HG02840 (cell line): ENCODE measurements around the gene ANP32E.
"Not testable (repeated sequence)": the region's sequence is repeated elsewhere in the genome, so short reads cannot be mapped to it uniquely, and the experiment has no call there.

Source experiments
- ATAC-seq: cut with Tn5 transposase; IDR thresholded peaks from one replicate; pipeline ENCODE4 v1.9.1; 2021; ENCODE audit warnings: mild to moderate bottlenecking, moderate library complexity, moderate number of reproducible peaks; ENCODE audit not compliant: unreplicated experiment, low FRiP score

Gene ANP32E

GRCh38 chr1:150215855-150216254 is 20.1 kb downstream of the ANP32E start:
- ATAC-seq: not testable (repeated sequence)

GRCh38 chr1:150214099-150214756 is 21.7 kb downstream of the ANP32E start:
- not testable (repeated sequence) for ATAC-seq

DNA sequence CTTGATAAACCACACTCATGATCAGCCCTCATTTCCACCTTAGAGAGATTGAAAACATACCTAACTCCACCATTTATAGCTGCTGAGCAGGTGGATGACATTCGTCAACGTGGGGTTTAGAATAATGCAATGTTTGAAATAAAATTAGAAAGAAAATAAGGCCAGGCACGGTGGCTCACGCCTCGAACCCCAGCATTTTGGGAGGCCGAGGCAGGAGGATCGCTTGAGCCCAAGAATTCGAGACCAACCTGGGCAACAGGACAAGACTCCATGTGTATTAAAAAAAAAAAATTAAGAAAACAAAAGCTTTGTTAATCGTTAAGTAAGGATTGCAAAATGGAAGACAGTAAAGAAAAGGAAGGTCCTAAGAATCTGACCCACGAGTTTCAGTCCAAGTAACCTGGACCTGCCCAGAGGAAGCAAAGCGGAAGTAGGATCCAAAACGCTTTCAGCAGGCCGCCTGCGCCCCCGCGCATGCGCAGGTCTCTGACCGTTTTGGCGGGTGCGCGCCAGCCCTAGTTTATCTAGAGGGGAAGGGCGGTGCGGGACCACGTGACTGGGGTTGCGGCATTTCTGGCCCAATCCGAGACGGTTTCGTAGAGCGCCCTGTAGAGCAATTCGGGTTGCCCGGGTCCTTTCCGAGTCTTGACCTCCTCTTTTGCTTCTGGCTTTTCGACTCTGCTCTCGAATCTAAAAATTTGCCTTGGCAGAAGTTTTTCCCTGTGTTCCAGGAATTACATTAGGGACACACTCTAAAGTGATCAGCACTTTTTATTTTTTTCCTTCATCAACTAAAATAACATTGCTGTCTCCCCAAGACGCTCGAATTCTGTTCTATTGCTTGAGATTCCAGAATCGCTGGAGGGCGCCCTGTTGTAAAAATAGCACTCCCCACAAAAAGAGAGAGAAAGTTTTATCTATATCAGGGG is 22.5 kb downstream of the ANP32E start:
- peak; percentile 87 for ATAC-seq

DNA sequence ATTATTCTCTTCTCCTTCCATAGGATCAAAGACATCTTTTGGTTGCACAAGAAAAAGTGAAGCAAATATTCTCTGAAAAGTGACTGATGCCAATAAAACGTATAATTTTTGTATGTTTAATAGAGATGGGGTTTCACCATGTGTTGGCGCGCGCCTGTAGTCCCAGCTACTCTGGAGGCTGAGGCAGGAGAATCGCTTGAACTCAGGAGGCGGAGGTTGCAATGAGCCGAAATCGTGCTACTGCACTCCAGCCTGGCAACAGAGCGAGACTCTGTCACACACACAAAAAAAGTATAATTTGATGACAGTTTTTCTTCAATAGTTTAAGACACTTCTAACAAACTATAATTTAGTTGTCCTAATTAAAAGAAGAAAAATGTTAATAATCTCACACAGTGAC is 23.8 kb downstream of the ANP32E start:
- ATAC-seq: no peak

- no peak for ATAC-seq
These were observed 25.2 kb downstream of the ANP32E start for GRCh38 chr1:150210706-150211105.

DNA sequence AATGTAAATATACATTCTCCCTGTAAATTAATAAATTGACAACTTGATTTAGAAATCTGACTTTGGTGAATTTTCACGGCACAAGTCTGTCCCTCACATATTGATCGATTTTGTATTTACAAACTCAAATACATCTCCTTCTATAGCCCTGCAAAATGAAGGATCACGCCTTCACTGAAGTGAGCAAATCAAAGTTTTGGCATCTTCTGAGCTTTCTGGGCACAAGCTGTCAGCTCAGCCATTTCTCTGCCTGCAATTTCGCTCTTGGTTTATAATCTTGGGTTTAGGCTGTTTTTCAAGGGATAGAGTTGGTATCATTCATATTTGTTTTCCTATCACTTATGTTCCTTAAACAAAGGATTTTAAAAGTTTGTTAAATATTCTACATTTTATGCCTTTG is 25.8 kb downstream of the ANP32E start:
- ATAC-seq: no peak

DNA sequence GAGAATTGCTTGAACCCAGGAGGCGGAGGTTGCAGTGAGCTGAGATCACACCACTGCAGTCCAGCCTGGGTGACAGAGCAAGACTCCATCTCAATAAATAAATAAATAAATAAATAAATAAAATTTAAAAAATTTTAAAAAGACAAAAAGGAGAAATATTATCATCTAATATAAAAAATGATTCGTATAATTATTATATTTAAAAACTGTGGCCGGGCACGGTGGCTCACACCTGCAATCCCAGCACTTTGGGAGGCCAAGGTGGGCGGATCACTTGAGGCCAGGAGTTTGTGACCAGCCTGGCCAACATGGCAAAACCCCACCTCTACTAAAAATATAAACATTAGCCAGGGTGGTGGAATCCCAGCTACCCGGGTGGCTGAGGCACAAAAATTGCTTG is 27.5 kb downstream of the ANP32E start:
- ATAC-seq: not testable (repeated sequence)

DNA sequence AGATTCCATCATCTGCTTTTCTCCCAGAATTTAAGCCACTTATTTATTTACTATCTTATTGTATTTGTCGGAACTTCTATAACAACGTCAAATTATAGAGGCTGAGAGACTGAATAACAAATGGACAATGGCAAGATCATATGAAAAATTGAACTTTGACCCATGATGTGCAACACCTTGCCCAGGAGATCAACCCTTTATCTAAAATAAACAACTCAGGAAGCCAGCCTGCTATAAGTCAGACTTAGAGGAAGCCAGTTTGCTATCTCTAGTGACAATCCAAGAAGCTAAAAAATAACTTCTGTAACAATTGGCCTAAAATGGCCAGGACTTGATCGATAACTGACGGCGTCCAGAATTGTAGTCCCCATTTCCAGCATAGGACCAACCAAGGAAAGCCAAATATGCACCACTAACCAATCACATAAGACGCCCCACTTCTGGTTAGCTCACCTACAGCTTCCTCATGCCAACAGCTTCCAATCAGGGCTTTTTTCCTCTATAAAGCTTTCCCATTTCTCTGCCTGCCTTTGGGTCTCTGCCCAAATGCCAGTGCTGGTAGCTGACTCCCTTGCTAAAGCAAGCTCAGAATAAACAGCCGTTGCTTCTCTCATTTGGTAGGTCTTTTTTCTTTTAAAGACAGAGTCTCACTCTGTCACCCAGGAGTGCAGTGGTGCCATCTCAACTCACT is 28.5 kb downstream of the ANP32E start:
- ATAC-seq: no peak

- ATAC-seq: no peak
These were observed 39.5 kb downstream of the ANP32E start for GRCh38 chr1:150196417-150196816.

DNA sequence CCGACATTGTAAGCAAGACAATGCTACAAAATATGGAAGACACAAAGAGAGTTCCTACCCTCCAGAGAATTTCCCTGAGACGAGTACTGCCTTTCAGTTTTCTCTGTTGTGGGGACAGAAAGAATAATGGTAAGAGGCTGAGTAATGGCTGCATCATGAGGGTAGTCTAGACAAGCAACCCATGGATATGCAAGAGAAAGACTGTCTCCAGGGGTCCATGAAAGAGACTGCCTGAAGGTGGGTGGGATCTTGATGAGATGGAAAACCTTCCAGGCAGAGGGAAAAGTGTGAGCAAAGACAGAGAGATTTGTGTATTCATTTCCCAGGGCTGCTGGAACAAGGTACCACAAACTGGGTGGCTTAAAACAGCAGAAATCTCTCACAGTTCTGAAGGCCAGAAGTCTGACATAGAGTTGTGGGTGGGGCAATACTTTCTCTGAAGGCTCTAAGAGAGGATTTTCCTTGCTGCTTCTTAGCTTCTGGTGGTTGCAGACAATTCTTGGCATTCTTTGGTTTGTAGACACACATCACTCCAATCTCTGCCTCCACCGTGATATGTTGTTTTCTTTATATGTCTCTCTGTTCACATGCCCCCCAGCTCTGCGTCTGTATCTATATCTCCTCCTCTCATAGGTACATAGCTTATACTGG is 41.4 kb downstream of the ANP32E start:
- ATAC-seq: no peak

DNA sequence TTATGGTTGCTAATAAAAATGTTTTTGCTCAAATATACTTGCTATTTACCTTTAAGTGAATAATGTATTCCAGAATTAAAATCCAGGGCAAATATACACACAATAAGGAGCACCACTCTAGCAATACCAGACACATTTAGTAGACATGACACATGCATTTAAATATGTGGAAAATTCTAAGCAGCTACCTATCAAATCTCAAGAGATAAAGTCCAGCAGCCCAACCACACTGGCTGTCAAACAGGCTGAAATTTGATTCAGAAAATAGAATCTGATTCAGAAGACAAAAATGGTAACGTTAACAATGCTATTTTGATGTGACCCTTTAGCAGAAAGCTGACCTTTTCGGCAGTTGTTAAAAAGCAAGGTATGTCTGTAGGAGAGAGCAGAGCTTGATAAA is 43.9 kb downstream of the ANP32E start:
- ATAC-seq: no peak

DNA sequence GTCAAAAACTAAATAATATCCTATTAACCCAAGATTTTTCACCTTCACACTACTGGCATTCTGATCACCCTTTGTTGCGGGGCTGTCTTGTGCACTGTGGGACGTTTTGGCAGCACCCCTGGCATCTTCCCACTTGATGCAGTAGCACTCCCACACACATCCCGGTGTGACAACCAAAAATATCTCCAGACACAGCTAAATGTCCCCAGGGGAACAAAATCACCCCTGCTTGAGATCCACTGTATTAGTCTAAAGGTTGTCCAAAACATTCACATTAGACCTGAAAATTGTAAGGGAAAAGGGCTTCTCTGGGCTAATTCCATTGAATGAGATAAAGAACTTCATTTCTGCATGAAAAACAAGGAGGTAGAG is 48.4 kb downstream of the ANP32E start:
- no peak for ATAC-seq

DNA sequence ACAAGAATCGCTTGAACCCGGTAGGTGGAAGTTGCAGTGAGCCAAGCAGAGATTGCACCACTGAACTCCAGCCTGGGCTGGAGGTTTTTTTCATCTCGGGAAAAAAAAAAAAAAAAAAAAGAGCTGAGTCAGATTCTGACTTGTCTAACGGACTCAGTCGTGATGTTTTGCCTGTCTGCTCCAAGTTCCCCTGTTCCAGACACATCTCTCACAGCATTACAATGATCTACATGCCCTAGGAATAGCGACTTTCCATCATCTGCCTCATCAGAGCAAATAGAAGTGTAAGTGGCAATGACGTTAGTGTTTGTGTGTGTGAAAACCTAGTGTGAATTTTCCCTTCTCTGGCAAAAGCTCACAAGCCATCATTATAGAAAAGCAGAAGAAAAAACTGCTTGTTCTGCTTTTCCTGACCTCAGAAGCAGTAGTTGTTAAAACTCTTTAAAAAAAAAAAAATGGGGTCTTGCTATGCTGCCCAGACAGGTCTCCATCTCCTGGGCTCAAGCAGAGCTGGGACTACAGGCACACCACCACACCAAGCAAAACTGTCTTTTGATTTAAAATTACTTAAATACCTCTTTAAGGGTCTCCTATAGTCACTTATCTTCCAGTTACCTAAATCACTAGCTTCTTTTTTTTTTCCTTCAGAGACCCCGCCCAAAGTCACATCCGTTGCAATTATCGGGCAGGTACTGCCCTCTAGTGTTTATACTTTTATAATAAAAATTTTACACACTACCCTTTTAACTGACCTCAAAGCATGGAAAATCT is 48.9 kb downstream of the ANP32E start:
- ATAC-seq: no peak

- ATAC-seq: not testable (repeated sequence)
These were observed 49.5 kb downstream of the ANP32E start for GRCh38 chr1:150186438-150186788.

DNA sequence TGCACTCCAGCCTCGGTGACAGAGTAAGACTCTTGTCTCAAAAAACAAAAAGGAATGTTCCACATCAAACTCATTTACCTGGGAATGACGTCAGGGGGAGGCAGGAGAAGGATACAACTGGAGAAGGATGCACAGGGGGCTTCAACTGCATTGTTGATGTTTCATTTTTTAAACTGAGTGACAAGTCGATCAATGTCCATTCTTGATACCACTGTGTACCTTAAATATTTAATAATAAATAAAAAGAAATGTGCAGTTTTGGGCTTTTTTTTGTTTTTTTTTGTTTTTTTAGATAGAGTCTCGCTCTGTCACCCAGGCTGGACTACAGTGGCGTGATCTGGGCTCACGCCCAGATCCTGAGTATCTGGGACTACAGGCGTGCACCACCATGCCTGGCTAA is 50.4 kb downstream of the ANP32E start:
- ATAC-seq: no peak

- ATAC-seq: no peak
These were observed 52.9 kb downstream of the ANP32E start for GRCh38 chr1:150183061-150183460.

DNA sequence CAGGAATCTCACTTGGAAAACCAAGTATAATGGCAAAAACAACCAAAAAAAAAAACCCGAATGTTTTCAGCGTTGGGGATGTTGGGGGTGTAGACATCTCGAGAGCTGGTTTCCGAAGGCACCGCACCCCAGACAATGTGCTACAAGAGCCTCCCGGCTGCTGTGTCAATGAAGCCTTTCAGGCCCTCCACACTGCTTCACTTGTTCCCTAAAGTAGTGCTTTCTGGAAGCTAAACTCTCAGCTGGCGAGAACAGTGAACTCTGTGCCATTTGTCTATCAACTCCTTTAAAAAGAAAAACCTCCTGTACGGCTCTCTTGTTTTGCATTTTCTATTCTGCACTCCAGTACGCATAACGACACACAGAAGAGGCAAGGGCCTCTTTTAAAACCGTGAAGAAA is 53.7 kb downstream of the ANP32E start:
- ATAC-seq: no peak

- ATAC-seq: no peak
These were observed 55.4 kb downstream of the ANP32E start for GRCh38 chr1:150180474-150180873.

GRCh38 chr1:150179867-150180266 is 56.0 kb downstream of the ANP32E start:
- ATAC-seq: no peak

- no peak for ATAC-seq
These were observed 57.4 kb downstream of the ANP32E start for GRCh38 chr1:150178548-150178947.
